Upper lobe of left lung (tissue), 6 donors: ENCODE measurements around the gene FAM149B1. TPM values are rescaled to one million over a fixed set of nuclear protein-coding genes. Genes with fewer than 3 reads are reported as not detected.
A peak's percentile ranks its signal among the peaks of the same experiment; 100 is the strongest.
"Not testable (repeated sequence)": the region's sequence is repeated elsewhere in the genome, so short reads cannot be mapped to it uniquely, and the experiment has no call there.

Source experiments
- ATAC-seq, 2 donors: fragments of 200-7000 bp; cut with Tn5 transposase; one replicate each; pipeline ENCODE4 v1.9.1; 2022; ENCODE audit warnings: mild to moderate bottlenecking in 2 of 2, moderate library complexity in 2 of 2; ENCODE audit not compliant: low FRiP score in 2 of 2
- DNase-seq, 2 donors: peaks; one replicate each; pipeline ENCODE4 v3.0.0-alpha.2; 2019 to 2020
- H3K27ac ChIP-seq, 4 donors: fragments of 200-600 bp; sonication (generic); one replicate each; pipeline ENCODE4 v1.5.1; 2016 to 2019
- H3K27me3 ChIP-seq, 4 donors: fragments of 200-600 bp; sonication (generic); one replicate each; pipeline ENCODE4 v1.5.1; 2017 to 2019
- H3K36me3 ChIP-seq, 4 donors: fragments of 200-600 bp; sonication (generic); one replicate each; pipeline ENCODE4 v1.5.1; 2016 to 2019
- H3K4me1 ChIP-seq, 4 donors: fragments of 200-600 bp; sonication (generic); one replicate each; pipeline ENCODE4 v1.5.1; 2018 to 2019
- H3K4me3 ChIP-seq, 4 donors: fragments of 200-600 bp; sonication (generic); one replicate each; pipeline ENCODE4 v1.5.1; 2017 to 2019; ENCODE audit warnings: mild to moderate bottlenecking in 2 of 4, moderate library complexity in 1 of 4
- H3K9me3 ChIP-seq, 4 donors: fragments of 200-600 bp; sonication (generic); one replicate each; pipeline ENCODE4 v1.5.1; 2018 to 2019
- CTCF ChIP-seq, 6 experiments: fragments of 450-650 bp in 4 of 6; fragments of 200-600 bp in 2 of 6; sonication (generic) in 2 of 6; IDR thresholded peaks; one replicate each; pipeline ENCODE4 v1.5.1; 2016 to 2019; ENCODE audit warnings: antibody characterized with exemption in 6 of 6
- EP300 ChIP-seq, 4 donors: sonication (generic); formaldehyde crosslinking; IDR thresholded peaks; one replicate each; pipeline ENCODE4 v1.5.1; 2017; ENCODE audit warnings: antibody characterized with exemption in 4 of 4, control low read depth in 2 of 4
- POLR2A ChIP-seq, 4 donors: fragments of 450-650 bp; IDR thresholded peaks; one replicate each; pipeline ENCODE4 v1.5.1; 2016 to 2017; ENCODE audit warnings: antibody characterized with exemption in 4 of 4, mild to moderate bottlenecking in 2 of 4
- POLR2AphosphoS5 ChIP-seq, 2 donors: sonication (generic); formaldehyde crosslinking; IDR thresholded peaks; one replicate each; pipeline ENCODE4 v1.5.1; 2017; ENCODE audit warnings: antibody characterized with exemption in 2 of 2
- WGBS, 2 donors: methylation state at CpG; one replicate each; pipeline ENCODE4 v1.1.5; 2017 to 2018; 5-methylcytosine and 5-hydroxymethylcytosine counted together
- total RNA-seq, 6 donors: library from RNA; depleted of rRNA in 4 of 6; stranded (reverse); fragments of >200 nt in 4 of 6; gene quantifications; one replicate each; pipeline versions ENCODE4 v1.1.0 to v1.2.1, GENCODE V29; 2016 to 2021
- donor health status: DM: no; HTN: no; CAD: no; lungs with moderate emphysema.
- donor health status: DM: no; HTN: yes; CAD: no; lungs with severe emphysema.

The FAM149B1 gene
- total RNA-seq, 6 donors from 2014 or later = 11.4 to 38.8 (median 18.7) TPM

- Histone ChIP-seq H3K27ac (peak overlapping the region in 2 of 4 donors; percentile 79 to 82), H3K4me3 (no peak overlapping the region), H3K4me1 (peaks cover 31 to 62% (median 36%) of the 10 kb centered on the region in 4 donors), H3K36me3 (peaks cover 0 to 43% (median 6%) of the 10 kb centered on the region in 4 donors), H3K27me3 (no peaks in the 10 kb centered on the region), H3K9me3 (no peaks in the 10 kb centered on the region)
- ATAC-seq = no peak
- DNase-seq = no peak
- no peak for TF ChIP-seq POLR2AphosphoS5 (IDR thresholded peaks at IDR 0.05)
- no peak for TF ChIP-seq POLR2A (IDR thresholded peaks at IDR 0.05)
- TF ChIP-seq CTCF (IDR thresholded peaks at IDR 0.05) = no peak
- TF ChIP-seq EP300 (IDR thresholded peaks at IDR 0.05) = no peak
- 81 to 90% methylated on average over 5 of the region's 5 CpGs for WGBS, 2 donors
Measured at GRCh38 chr10:73248259-73248724, 80.4 kb downstream of the FAM149B1 start.

GRCh38 chr10:73251683-73252444 lies 83.9 kb downstream of the FAM149B1 start:
- peak overlapping the region; percentile 88 to 95 (median 90) for H3K27ac ChIP-seq
- H3K36me3 ChIP-seq = peaks cover 0 to 26% (median 3%) of the 10 kb centered on the region in 4 donors
- TF ChIP-seq POLR2A (IDR thresholded peaks at IDR 0.05) (no peak), EP300 (IDR thresholded peaks at IDR 0.05) (no peak), CTCF (IDR thresholded peaks at IDR 0.05) (no peak), POLR2AphosphoS5 (IDR thresholded peaks at IDR 0.05) (no peak)
- 17 to 35% methylated on average over 12 to 19 of the region's 23 CpGs for WGBS, 2 donors
- peak; percentile 85 to 90 for ATAC-seq
- DNase-seq = no peak
- H3K27me3 ChIP-seq = no peaks in the 10 kb centered on the region
- H3K4me3 ChIP-seq = peak overlapping the region; percentile 24 to 94 (median 84)
- no peaks in the 10 kb centered on the region for H3K9me3 ChIP-seq
- peaks cover 23 to 48% (median 26%) of the 10 kb centered on the region in 4 donors for H3K4me1 ChIP-seq

GRCh38 chr10:73252445-73253224 lies 84.7 kb downstream of the FAM149B1 start, which contains the start of gene MRPS16:
Gene MRPS16 (minus strand): TSS chr10:73252644. CDS start chr10:73252482, 162 bp downstream.
- peak within 1 kb of the TSS; percentile 88 to 95 (median 90) for H3K27ac ChIP-seq
- peaks cover 20 to 42% (median 24%) of the 10 kb centered on the region in 4 donors for H3K4me1 ChIP-seq
- H3K36me3 ChIP-seq = peaks cover 0 to 26% (median 3%) of the 10 kb centered on the region in 4 donors
- H3K9me3 ChIP-seq = no peaks in the 10 kb centered on the region
- TF ChIP-seq POLR2A (IDR thresholded peaks at IDR 0.05) = peak in 3 of 4 donors; percentile 67 to 79 (median 77)
- TF ChIP-seq CTCF (IDR thresholded peaks at IDR 0.05) = peak in 4 of 6 experiments; percentile 9 to 30 (median 16)
- peak in 1 of 4 donors; percentile 75 for TF ChIP-seq EP300 (IDR thresholded peaks at IDR 0.05)
- peak; percentile 92 to 99 for TF ChIP-seq POLR2AphosphoS5 (IDR thresholded peaks at IDR 0.05)
- WGBS, 2 donors = 1% methylated on average over 16 to 48 of the region's 51 CpGs
- H3K4me3 ChIP-seq = peak within 1 kb of the TSS; percentile 77 to 94 (median 84)
- ATAC-seq (peak; percentile 100), DNase-seq (peak; percentile 93 to 96)
- H3K27me3 ChIP-seq = no peaks in the 10 kb centered on the region

GRCh38 chr10:73253225-73253555 lies 85.3 kb downstream of the FAM149B1 start:
- Histone ChIP-seq H3K27ac (peak overlapping the region; percentile 88 to 95 (median 90)), H3K9me3 (no peaks in the 10 kb centered on the region), H3K36me3 (peaks cover 0 to 26% (median 3%) of the 10 kb centered on the region in 4 donors), H3K4me1 (peaks cover 18 to 37% (median 19%) of the 10 kb centered on the region in 4 donors), H3K4me3 (peak overlapping the region; percentile 77 to 94 (median 84)), H3K27me3 (no peaks in the 10 kb centered on the region)
- WGBS, 2 donors = 0 to 1% methylated on average over 4 of the region's 4 CpGs
- TF ChIP-seq POLR2A (IDR thresholded peaks at IDR 0.05) = no peak
- no peak for TF ChIP-seq POLR2AphosphoS5 (IDR thresholded peaks at IDR 0.05)
- TF ChIP-seq CTCF (IDR thresholded peaks at IDR 0.05) = no peak
- TF ChIP-seq EP300 (IDR thresholded peaks at IDR 0.05) = no peak
- ATAC-seq = no peak
- no peak for DNase-seq

- WGBS, 2 donors = 93 to 95% methylated on average over 10 of the region's 10 CpGs
- not testable (repeated sequence) for H3K4me3 ChIP-seq, H3K4me1 ChIP-seq, DNase-seq, H3K27ac ChIP-seq, H3K36me3 ChIP-seq, H3K9me3 ChIP-seq, ATAC-seq, H3K27me3 ChIP-seq
Measured at GRCh38 chr10:73258612-73259011, 90.7 kb downstream of the FAM149B1 start.
